ENCODE data around the gene BFSP1.

The BFSP1 gene

GRCh38 chr20:17556837-17557674, 25.9 kb upstream of the BFSP1 start:
- DNase-seq: no peak

DNA sequence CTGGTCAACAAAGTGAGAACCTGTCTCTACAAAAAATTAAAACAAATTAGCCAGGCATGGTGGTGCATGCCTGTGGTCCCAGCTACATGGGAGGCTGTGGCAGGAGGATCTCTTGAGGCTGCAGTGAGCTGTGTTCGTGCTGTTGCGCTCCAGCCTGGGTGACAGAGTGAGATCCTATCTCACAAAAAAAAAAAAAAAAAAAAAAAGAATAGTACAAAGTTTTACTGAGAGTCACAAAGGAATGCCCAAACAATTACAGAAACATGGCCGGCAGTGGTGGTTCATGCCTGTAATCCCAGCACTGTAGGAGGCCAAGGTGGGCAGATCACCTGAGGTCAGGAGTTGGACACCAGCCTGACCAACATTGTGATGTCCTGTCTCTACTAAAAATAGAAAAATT, 23.9 kb upstream of the BFSP1 start:
- no peak for DNase-seq

- no peak for DNase-seq
Observed at GRCh38 chr20:17549131-17549530, 18.0 kb upstream of the BFSP1 start.

- no peak for DNase-seq
Observed at GRCh38 chr20:17545127-17545526, 13.9 kb upstream of the BFSP1 start.

- DNase-seq: no peak
Observed at GRCh38 chr20:17543531-17544131, 12.5 kb upstream of the BFSP1 start.

GRCh38 chr20:17542993-17543412, 11.8 kb upstream of the BFSP1 start:
- DNase-seq: no peak

DNA sequence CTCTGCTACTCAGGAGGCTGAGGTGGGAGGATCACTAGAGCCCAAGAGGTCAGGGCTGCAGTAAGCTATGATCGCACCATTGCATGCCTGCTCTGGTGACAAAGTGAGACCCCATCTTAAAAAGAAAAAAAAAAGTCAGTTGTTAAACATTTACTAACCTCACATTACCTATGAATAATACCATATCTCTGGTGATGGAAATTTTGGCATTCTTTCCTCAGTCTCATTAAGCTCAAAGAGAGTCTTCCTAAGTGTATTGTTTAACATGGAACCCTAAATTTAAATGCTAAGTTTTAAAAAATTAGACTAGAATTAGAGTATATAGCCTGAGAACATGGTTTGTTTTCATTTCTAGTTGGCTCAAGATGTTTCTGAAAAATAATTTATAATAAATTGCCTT, 11.3 kb upstream of the BFSP1 start:
- DNase-seq: no peak

DNA sequence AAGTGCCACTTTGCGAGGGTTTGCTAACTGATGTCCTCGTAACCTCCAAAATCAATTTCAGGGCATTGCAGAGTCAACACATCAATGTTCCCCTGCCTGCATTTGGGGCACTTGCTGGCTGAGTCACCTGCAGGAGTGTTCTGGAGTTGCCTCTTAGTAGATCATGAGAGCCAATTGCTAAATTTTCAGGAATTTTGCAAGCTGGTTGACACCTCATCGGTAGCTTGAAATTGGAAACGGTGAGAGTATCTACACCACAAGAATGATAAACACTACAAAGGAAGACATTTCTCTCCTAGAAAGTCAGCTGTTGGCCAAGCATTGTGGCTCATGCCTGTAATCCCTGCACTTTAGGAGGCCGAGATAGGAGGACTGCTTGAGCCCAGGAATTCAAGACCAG, 10.8 kb upstream of the BFSP1 start:
- DNase-seq: no peak

DNA sequence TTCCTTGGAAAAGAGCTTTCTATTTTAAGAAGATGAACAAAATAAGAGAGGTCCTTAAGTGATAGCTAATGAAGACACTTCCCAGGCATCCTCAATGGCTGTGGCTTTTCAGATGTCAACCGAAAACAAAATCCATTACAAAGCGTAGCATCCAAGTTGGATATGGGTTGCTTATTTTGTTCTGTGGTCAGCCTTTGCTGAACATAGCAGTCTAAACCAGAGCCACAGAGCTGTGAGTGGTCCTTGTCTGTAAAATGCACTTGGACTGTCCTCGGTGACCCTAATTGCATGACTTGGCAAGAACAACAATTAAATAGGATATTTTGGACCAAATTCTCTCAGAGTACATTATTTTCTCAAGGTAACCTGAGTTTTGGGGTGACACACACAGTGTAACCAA, 10.4 kb upstream of the BFSP1 start:
- no peak for DNase-seq

GRCh38 chr20:17538517-17539170, 7.5 kb upstream of the BFSP1 start:
- DNase-seq: no peak

DNA sequence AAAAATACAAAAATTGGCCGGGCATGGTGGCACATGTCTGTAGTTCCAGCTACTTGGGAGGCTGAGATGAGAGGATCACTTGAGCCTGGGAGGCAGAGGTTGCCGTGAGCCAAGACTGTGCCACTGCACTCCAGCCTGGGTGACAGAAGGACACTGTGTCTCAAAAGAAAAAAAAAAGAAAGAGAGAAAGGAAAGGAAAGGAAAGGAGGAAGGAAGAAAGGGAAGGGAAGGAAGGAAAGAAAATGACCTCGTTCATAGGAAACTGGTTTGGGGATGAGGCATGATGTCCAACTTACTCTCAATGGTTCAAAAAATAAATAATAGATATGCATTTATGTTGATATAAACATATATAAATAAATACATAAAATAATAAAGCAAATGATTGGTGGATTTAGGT, 6.8 kb upstream of the BFSP1 start:
- no peak for DNase-seq

- DNase-seq: peak; percentile 36
Observed at GRCh38 chr20:17536944-17537444, 5.8 kb upstream of the BFSP1 start.

GRCh38 chr20:17534077-17534476, 2.9 kb upstream of the BFSP1 start:
- DNase-seq: no peak

DNA sequence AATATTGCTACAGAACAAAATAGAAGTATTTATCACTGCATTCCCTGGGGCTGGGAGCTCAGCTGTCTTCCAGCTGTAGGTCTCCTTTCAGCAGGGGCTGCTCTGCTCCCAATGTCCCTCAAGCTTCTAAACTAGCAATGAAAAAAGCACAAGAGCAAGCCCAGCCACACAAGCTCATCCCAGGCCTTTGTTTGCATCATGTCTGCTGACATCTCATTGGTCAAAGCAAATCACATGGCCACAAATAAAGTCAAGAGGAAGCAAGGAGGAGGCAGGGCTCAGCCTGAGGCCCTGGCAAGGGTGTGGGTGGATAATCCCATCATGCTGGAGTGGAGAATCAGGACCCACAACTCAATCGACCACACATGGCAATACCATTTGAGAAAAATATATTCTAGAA, 2.2 kb upstream of the BFSP1 start:
- no peak for DNase-seq

DNA sequence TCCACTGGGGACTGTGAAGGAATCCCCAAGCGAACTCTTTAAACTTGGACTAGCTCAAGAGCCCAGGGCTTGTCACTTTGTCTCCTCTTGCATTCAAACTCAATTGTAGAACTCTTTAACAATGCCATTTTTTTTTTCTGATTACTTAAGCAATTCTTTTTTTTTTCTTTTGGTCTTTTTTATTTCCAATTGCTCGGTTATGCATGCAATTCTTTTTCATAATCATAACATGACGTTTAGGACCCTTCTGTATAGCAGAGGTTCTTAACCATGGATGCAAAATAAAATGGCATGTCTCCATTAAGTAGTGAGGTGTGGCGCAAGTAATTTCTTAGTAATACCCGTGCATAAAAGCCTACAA, 466 bp upstream of the BFSP1 start:
- DNase-seq: no peak

DNA sequence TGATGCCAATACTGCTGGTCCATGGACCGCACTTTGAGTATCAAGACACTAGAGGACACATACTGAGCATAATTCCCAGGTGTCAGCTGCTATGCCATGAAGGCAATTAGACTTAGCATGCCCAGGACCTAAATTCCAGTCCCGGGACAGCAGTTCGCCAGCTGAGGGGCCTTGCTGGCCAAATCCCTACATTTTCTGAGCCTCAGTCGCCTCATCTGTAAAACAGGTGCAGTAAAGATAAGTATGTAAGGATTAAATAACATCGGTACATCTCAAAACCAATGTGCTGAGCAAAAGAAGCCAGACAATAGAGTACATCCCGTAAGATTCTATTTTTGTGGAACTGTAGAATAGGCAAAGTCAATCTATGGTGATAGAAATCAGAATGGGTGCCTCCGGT, 1.0 kb downstream of the BFSP1 start:
- DNase-seq: no peak

- DNase-seq: no peak
Observed at GRCh38 chr20:17529586-17529985, 1.6 kb downstream of the BFSP1 start.

GRCh38 chr20:17525650-17526049, 5.5 kb downstream of the BFSP1 start:
- DNase-seq: no peak

DNA sequence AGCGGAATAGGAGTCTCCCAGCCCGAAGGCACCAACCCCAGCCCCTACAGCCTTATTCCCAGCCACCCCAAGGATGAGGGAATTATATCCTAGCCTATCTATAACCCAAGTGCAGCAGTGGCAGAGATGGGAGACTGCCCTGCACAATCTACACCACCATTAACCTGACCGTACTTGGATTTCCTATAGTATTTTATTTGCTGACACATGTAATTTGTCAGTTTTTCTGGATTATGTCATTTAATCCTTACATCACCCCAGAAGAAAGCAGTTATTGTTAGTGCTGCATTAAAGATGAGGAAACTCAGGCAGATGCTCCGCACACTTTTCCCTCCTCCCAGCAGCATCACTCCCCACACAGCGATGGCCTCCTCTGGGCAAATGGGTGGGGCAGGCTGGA, 6.0 kb downstream of the BFSP1 start:
- DNase-seq: no peak

- no peak for DNase-seq
Observed at GRCh38 chr20:17524560-17524959, 6.6 kb downstream of the BFSP1 start.

GRCh38 chr20:17523326-17523725, 7.9 kb downstream of the BFSP1 start:
- no peak for DNase-seq

DNA sequence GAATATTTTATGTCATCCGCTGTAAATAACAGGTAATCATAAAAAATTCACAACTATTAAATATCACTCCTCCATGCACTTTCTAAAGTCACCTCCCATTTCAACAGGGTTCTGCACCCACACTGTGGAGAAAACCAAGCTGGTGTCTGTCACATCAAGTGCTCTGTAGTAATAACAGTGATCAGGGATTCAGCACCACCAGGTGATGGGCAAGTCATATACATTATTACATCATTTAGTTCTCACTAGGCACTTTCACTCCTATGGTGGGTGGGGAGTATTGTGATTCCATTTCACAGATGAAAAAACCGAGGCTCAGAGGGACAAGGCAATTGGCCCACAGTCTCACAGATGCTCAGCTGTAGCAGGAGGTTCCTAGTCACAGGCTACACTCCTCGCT, 8.7 kb downstream of the BFSP1 start:
- DNase-seq: no peak

GRCh38 chr20:17520583-17520982, 10.6 kb downstream of the BFSP1 start:
- no peak for DNase-seq
